ENCODE data around the gene KBTBD7.

DNA sequence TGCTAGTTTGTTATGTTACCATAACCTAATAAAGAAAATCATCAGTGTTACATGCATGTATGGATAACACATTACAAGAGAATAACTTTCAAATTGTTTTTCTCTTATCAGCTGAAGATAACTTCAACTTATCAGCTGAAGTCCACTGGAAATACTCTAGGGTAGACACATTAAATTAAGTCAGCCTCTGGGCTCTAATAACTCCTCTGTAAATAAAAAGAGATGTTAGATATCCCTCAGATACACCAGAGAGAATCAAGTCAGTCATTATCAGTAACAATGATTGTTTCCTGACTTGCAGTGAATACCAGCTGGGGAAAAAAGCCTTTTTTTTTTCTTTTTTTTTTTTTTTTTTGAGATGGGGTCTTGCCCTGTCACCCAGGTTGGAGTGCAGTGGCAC is 1.6 kb upstream of the KBTBD7 start:
- TF ChIP-seq, protein P1, sequence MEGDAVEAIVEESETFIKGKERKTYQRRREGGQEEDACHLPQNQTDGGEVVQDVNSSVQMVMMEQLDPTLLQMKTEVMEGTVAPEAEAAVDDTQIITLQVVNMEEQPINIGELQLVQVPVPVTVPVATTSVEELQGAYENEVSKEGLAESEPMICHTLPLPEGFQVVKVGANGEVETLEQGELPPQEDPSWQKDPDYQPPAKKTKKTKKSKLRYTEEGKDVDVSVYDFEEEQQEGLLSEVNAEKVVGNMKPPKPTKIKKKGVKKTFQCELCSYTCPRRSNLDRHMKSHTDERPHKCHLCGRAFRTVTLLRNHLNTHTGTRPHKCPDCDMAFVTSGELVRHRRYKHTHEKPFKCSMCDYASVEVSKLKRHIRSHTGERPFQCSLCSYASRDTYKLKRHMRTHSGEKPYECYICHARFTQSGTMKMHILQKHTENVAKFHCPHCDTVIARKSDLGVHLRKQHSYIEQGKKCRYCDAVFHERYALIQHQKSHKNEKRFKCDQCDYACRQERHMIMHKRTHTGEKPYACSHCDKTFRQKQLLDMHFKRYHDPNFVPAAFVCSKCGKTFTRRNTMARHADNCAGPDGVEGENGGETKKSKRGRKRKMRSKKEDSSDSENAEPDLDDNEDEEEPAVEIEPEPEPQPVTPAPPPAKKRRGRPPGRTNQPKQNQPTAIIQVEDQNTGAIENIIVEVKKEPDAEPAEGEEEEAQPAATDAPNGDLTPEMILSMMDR (conservative IDR thresholded peaks at IDR 0.05; ENCODE audit: low read depth in 2 of 2), result no peak
- TF ChIP-seq EZH2 (IDR thresholded peaks at IDR 0.05; ENCODE audit: low read depth, unreplicated experiment) (no peak), CREB1 (CRISPR knock-in tag; IDR thresholded peaks at IDR 0.05; ENCODE audit: low read depth) (no peak), POLR2AphosphoS5 (IDR thresholded peaks at IDR 0.05; ENCODE audit: low read depth) (no peak)
- TF ChIP-seq, protein P2, sequence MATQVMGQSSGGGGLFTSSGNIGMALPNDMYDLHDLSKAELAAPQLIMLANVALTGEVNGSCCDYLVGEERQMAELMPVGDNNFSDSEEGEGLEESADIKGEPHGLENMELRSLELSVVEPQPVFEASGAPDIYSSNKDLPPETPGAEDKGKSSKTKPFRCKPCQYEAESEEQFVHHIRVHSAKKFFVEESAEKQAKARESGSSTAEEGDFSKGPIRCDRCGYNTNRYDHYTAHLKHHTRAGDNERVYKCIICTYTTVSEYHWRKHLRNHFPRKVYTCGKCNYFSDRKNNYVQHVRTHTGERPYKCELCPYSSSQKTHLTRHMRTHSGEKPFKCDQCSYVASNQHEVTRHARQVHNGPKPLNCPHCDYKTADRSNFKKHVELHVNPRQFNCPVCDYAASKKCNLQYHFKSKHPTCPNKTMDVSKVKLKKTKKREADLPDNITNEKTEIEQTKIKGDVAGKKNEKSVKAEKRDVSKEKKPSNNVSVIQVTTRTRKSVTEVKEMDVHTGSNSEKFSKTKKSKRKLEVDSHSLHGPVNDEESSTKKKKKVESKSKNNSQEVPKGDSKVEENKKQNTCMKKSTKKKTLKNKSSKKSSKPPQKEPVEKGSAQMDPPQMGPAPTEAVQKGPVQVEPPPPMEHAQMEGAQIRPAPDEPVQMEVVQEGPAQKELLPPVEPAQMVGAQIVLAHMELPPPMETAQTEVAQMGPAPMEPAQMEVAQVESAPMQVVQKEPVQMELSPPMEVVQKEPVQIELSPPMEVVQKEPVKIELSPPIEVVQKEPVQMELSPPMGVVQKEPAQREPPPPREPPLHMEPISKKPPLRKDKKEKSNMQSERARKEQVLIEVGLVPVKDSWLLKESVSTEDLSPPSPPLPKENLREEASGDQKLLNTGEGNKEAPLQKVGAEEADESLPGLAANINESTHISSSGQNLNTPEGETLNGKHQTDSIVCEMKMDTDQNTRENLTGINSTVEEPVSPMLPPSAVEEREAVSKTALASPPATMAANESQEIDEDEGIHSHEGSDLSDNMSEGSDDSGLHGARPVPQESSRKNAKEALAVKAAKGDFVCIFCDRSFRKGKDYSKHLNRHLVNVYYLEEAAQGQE (IDR thresholded peaks at IDR 0.05; ENCODE audit: unreplicated experiment), result no peak
